Activated naive CD4-positive, alpha-beta T cell treated with Interleukin-2 at 50 U/mL for 16 hours (primary cell): ENCODE data around the gene C4orf36.

Source experiments
- DNase-seq: peaks from one replicate; pipeline ENCODE4 v3.0.0-alpha.2; 2020

The C4orf36 gene, protein sequence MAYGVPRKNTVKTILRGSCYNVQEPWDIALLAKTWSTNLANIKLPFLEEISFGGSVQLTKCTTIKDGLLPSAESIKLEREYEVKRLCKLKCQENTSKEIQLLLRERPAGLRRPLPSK

GRCh38 chr4:86891762-86892635 lies at the start of gene C4orf36:
Gene C4orf36 (minus strand): TSS chr4:86892422. CDS start chr4:86891520, 902 bp downstream.
- peak; percentile 30 for DNase-seq

DNA sequence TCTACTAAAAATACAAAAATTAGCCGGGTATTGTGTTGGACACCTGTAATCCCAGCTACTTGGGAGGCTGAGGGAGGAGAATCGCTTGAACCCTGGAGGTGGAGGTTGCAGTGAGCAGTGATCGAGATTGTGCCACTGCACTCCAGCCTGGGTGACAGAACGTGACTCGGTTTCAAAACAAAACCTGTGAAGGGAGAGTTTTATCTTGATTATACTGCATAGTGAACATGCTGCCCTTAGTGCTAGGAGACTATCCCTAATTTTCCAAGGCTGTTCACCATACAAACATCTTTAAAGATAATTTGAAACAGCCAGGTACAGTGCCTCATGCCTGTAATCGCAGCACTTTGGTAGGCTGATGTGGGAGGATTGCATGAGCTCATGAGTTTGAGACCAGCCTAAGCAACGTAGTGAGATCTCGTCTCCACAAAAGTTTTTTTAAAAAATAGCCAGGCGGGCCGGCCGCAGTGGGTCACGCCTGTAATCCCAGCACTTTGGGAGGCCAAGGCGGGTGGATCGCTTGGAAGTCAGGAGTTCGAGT lies 48.8 kb upstream of the C4orf36 start:
- no peak for DNase-seq

DNA sequence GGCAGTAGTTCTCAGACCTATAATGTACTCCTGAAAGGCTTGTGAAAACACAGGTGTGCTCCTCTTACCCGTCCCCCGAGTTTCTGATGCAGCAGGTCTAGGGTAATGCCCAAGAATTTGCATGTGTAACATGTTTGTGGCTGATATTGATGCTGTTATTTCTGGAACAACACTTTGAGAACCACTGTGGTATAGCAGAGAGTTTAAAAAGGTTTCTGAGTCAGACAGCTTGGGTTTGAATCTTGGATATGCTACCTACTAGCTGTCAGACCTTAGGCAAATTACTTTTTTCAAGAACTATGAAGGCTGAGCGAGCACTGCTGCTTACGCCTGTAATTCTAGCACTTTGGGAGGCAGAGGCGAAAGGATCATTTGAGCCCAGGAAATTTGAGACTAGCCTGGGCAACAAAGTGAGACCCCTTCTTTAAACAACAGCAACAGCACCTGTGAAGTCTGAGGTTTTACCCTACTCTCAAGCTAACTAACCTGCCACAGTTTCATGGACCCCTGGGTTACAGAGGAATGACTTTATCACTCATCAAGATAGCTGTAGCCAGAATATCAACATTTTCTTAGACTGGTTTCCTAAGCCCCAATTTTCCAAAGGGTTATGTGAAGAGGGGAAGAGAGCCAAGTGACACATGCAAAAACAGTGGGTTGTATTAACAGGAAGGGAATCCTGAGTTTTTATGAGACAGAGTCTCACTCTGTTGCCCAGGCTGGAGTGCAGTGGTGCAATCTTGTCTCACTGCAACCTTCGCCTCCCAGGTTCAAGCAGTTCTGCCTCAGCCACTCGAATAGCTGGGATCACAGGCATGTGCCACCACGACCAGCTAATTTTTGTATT lies 47.7 kb upstream of the C4orf36 start:
- DNase-seq: peak; percentile 34

GRCh38 chr4:86938771-86939520 lies 46.7 kb upstream of the C4orf36 start:
- no peak for DNase-seq

DNA sequence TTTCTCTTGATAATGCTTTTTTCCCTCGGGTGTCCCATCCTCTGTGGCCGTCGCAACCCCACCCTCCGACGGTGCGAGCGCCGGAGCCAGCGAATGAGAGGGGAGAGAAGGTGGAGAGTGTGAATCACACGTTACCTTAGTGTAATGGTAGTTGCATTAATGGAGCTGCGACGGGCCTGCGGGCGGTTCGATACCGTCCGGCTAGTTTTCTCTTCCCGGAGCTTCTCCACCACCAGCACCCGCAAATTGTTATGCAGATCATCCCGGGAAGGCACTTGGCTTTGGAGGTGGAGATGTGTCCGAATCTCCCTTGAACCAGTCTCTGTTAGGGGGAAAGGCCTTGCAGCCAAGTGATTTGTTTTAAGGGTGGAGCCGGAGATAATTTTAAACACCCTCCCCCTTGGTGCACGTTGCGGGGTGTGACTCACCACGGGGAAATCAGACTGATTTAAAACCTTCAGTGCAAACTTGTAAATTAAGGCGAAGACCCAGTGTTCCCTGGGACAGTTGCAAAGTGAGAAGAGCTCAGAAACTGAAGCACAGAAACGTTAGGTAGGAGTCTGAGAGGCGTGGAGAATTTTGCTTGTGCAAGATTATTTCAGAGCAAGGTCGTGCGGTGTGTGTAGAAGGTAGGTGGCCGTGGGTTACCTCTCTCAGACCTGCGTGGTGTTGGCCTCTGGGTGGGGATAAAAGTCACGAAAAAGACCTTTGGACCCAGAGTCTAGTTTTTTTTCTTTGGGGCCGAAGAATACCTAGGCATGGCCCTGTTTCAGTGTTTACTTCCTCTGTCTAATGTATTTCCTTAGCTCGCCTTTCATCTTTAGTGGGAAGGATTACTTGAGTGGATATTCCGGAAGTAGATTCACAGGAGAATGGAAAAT lies 43.9 kb upstream of the C4orf36 start:
- DNase-seq: peak; percentile 83

GRCh38 chr4:86935566-86935852 lies 43.3 kb upstream of the C4orf36 start:
- DNase-seq: no peak

GRCh38 chr4:86934771-86935565 lies 42.7 kb upstream of the C4orf36 start, which contains the start of gene AFF1:
Gene AFF1 (plus strand): TSS chr4:86935011. CDS start chr4:86948534, 13,523 bp downstream.
- peak; percentile 91 for DNase-seq

DNA sequence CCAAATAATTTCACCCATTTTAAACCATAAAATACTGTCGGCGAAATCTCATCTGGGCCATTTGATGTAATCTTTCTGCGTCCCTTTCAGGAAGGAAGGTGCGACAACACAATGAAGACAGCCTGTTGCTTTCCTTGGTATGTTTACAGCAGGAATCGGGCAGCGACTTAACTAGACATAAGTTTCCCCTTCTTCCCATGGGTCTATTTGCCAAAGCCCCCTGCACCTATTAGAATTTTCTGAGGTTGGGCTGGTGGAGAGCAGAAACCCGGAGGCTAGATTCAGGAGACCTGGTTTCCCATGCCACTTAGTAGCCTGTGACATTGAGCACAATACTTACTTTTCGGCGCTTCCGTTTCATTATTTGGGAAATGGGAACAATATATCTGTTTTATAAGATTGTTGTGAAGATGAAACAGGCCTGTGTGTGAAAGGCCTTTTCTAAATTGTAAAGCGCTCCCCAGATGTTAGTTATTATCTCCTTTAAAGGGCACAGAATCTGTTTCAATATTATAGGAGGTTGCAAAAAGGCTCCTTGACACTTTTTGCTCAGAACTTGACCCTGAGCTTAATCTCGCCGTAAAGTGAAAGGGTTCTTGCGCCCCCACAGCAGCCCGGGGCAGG lies 42.0 kb upstream of the C4orf36 start:
- peak; percentile 6 for DNase-seq

DNA sequence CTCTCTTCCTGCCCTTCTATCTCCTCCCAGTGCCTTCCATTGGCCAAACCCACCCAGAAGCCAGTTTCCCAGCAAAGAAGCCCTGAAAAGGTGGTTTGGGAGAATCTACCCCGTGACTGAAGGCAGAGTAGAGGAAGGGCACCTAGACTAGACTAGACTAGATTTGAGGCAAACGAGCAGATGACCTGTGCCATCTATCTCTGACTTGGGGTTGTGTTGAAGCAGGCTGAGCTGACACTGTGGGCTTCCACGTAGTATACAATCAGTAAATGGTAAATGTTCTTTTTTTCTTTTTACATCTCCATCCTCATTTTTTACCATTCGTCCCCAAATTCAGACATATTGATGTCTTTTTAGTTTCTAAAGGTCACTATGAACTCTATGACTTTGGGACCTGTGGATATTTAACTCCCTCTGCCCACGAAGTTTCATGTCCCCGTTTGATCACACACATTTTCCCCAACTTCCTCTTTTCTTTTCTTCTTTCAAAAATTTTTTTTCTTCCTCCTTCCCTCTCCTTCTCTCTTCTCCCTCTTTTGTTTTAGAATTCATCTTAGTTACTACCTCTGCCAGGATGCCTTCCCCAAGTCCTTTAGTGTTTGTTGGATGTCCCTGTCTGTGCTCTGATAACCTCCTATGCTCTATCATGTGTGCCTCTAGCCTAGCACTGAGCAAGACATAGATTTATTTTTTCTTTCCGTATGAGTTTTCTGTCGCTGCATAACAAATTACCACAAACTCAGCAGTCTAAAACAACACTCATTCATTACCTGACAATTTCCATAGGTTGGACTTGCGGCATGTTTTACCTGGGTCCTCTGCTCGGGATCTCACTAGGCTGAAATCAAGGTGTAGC lies 36.4 kb upstream of the C4orf36 start:
- DNase-seq: no peak

DNA sequence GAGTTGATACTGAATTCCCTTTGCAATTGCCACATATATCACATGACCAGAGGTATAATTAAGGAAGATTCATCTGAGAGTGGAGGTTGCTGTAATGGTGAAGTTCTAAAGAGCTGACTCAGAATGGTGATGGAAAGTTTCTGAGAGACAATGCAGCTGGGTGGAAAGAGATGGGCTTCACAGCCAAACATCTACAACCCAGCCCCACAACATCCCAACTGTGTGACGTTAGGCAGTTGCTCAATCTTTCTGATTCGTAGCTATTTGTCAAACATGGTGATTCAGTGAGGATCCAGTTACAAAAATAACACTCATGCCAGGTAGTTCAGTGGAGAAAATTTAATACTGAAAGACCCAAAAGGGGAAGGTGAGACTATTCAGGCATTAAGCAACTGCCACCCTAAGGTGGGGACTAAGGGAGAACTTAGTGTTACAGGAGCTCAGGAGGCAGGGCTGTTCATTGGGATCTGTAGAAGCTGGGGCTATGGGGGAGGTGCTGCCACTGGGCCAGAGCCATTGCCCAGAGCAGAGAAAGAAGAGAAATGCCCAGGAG lies 35.7 kb upstream of the C4orf36 start:
- peak; percentile 8 for DNase-seq

DNA sequence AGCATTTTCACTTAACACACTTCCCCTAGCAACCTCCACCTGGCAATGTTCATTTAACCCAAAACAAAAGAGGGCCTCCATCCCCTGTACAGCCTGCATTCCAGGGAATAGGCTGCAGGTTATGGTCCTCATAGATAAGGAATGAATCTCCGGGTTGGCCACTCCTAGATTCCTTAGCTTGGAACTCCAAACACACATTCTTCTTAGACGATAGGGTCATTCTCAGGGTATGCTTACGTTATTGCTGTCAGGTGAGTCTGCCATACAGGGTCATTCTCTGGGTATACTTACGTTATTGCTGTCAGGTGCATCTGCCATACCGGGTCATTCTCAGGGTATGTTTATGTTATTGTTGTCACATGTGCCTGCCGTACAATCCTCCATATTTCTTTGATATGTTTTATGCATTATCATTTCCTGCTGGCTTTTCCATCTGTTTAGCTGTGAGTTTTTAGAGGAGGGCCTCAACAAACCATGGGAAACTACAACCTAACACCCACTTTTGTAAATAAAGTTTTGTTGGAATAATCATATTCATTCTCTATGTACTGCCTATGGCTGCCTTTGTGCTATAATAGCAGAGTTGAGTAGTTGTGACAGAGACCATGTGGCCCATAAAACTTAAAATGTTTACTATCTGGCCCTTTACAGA lies 34.3 kb upstream of the C4orf36 start:
- DNase-seq: no peak

- DNase-seq: no peak
These were observed 32.6 kb upstream of the C4orf36 start for GRCh38 chr4:86924811-86925210.

GRCh38 chr4:86921608-86922252 lies 29.5 kb upstream of the C4orf36 start:
- no peak for DNase-seq

GRCh38 chr4:86919561-86920223 lies 27.5 kb upstream of the C4orf36 start:
- no peak for DNase-seq

DNA sequence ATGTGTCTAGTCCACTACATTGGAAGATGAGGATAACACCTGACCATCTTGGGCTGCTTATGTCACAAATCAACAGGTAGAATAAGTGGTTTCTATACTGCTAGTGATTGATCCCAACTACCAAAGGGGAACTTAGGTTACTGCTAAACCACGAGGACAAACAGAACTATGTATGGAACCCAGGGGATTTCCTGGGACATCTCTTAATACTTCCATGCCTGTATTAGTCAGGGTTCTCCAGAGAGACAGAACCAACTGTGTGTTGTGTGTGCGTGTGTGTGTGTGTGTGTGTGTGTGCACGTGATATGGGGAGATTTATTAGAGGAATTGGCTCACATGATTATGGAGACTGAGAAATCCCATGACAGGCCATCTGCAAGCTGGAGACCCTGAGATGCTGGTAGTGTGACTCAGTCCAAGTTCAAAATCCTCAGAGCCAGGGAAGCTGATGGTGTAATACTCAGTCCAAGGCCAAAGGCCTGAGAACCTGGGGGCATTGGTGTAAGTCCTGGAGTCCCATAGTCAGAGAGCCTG lies 26.4 kb upstream of the C4orf36 start:
- DNase-seq: no peak

- DNase-seq: no peak
These were observed 25.2 kb upstream of the C4orf36 start for GRCh38 chr4:86917212-86918039.
